Measurements from ENCODE around the gene AKAP1. TPM values are rescaled to one million over a fixed set of nuclear protein-coding genes. Genes with fewer than 3 reads are reported as not detected.

The AKAP1 gene
- total RNA-seq, 1 experiment from 2014 or later, result 73.1 TPM

DNA sequence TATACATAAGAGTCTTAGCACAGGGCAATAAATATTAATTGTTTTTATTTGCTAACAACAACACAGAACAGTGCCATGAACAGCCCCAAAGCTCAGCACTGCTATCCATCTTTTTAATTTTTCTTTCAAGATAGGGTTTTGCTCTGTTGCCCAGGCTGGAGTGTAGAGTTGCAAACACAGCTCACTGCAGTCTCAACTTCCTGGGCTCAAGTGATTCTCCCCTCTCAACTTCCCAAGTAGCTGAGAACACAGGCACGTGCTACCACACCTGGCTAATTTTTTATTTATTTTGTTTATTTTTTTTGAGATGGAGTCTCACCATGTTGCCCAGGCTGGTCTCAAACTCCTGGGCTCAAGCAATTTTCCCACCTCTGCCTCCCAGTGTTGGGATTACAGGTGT lies 47.6 kb upstream of the AKAP1 start:
- Histone ChIP-seq H3K27me3 (ENCODE audit: low read length) (no peaks in the 10 kb centered on the region), H4K20me1 (ENCODE audit: low read length) (no peaks in the 10 kb centered on the region), H3K4me3 (ENCODE audit: low read length) (no peak overlapping the region), H3K36me3 (ENCODE audit: low read depth, low read length) (no peaks in the 10 kb centered on the region), H3K4me2 (ENCODE audit: low read length) (no peak overlapping the region), H3K27ac (ENCODE audit: low read length) (no peak overlapping the region), H3F3A (ENCODE audit: low read length, unreplicated experiment) (no peaks in the 10 kb centered on the region), H3K79me2 (ENCODE audit: low read length) (no peaks in the 10 kb centered on the region), H3K9me2 (replicated peaks; ENCODE audit: low read length) (no peaks in the 10 kb centered on the region), H3K9ac (ENCODE audit: low read length) (no peak overlapping the region), H2AFZ (ENCODE audit: low read length) (no peak overlapping the region), H3K4me1 (ENCODE audit: insufficient read depth, low read length) (peaks cover 25% of the 10 kb centered on the region), H3K9me3 (ENCODE audit: low read length) (no peaks in the 10 kb centered on the region)
- CTCF ChIA-PET, result interaction anchor here (1.6 kb wide), 1 partner anchor 17 kb away, joined by 3 read pairs; no protein-coding TSS in a partner anchor
- ATAC-seq (no peak), DNase-seq (no peak)
- BruUV-seq (replicated peaks), result no TSS peak
- TF ChIP-seq EZH2 (IDR thresholded peaks at IDR 0.05; ENCODE audit: low read length, unreplicated experiment), result no peak
- TF ChIP-seq EZH2phosphoT487 (IDR thresholded peaks at IDR 0.05; ENCODE audit: borderline replicate concordance, low read length), result no peak
- TF ChIP-seq CTCF (conservative IDR thresholded peaks at IDR 0.05; ENCODE audit: low read depth, low read length), result no peak
- intact Hi-C loops (cut with micrococcal nuclease), result no loop called here
- POLR2A ChIA-PET (ENCODE audit: unreplicated experiment), result interaction anchor here (0.6 kb wide), 1 partner anchor 668 kb away, joined by 7 read pairs; no protein-coding TSS in a partner anchor

DNA sequence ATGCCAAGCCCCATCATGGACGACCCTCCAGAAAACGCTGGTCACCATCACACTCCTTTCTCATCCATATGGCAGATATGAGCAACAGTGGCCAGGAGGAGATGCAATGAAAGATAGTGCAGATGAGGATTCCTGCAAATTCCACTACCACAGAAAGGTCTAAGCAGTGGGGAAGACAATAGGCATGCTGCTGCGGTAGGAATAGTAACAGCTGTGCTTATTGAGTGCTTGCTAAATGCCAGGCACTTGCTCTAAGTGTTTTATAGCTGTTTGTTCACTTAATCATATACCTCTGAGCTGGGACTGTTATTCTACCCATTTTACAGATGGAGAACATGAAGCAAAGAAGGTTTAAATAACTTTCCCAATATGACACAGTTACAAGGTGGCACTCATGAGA lies 46.6 kb upstream of the AKAP1 start:
- Histone ChIP-seq H3K9ac (ENCODE audit: low read length) (no peak overlapping the region), H3K27ac (ENCODE audit: low read length) (no peak overlapping the region), H4K20me1 (ENCODE audit: low read length) (no peaks in the 10 kb centered on the region), H3K4me3 (ENCODE audit: low read length) (no peak overlapping the region), H3K4me1 (ENCODE audit: insufficient read depth, low read length) (peaks cover 15% of the 10 kb centered on the region), H3K79me2 (ENCODE audit: low read length) (no peaks in the 10 kb centered on the region), H3K9me3 (ENCODE audit: low read length) (no peaks in the 10 kb centered on the region), H2AFZ (ENCODE audit: low read length) (no peak overlapping the region), H3K4me2 (ENCODE audit: low read length) (no peak overlapping the region), H3F3A (ENCODE audit: low read length, unreplicated experiment) (no peaks in the 10 kb centered on the region), H3K9me2 (replicated peaks; ENCODE audit: low read length) (no peaks in the 10 kb centered on the region), H3K27me3 (ENCODE audit: low read length) (no peaks in the 10 kb centered on the region), H3K36me3 (ENCODE audit: low read depth, low read length) (no peaks in the 10 kb centered on the region)
- POLR2A ChIA-PET (ENCODE audit: unreplicated experiment), result no interaction called here
- no TSS peak for BruUV-seq (replicated peaks)
- intact Hi-C loops (cut with micrococcal nuclease), result no loop called here
- CTCF ChIA-PET, result interaction anchor here (1.6 kb wide), 1 partner anchor 16 kb away, joined by 3 read pairs; no protein-coding TSS in a partner anchor
- no peak for ATAC-seq
- no peak for DNase-seq
- TF ChIP-seq EZH2phosphoT487 (IDR thresholded peaks at IDR 0.05; ENCODE audit: borderline replicate concordance, low read length) (no peak), EZH2 (IDR thresholded peaks at IDR 0.05; ENCODE audit: low read length, unreplicated experiment) (no peak), CTCF (conservative IDR thresholded peaks at IDR 0.05; ENCODE audit: low read depth, low read length) (no peak)

- no peak for DNase-seq
- no peaks in the 10 kb centered on the region for H3K9me2 ChIP-seq (replicated peaks; ENCODE audit: low read length)
- H3K79me2 ChIP-seq (ENCODE audit: low read length), result no peaks in the 10 kb centered on the region
- no peaks in the 10 kb centered on the region for H4K20me1 ChIP-seq (ENCODE audit: low read length)
- BruUV-seq (replicated peaks), result no TSS peak
- no peak for ATAC-seq
- CTCF ChIA-PET, result no interaction called here
- H3K4me3 ChIP-seq (ENCODE audit: low read length), result no peak overlapping the region
- no peak overlapping the region for H3K27ac ChIP-seq (ENCODE audit: low read length)
- peaks cover 10% of the 10 kb centered on the region for H3K4me1 ChIP-seq (ENCODE audit: insufficient read depth, low read length)
- H3F3A ChIP-seq (ENCODE audit: low read length, unreplicated experiment), result no peaks in the 10 kb centered on the region
- intact Hi-C loops (cut with micrococcal nuclease), result no loop called here
- no peak overlapping the region for H3K4me2 ChIP-seq (ENCODE audit: low read length)
- POLR2A ChIA-PET (ENCODE audit: unreplicated experiment), result interaction anchor here (0.6 kb wide), 1 partner anchor 150 kb away, joined by 4 read pairs; no protein-coding TSS in a partner anchor
- H3K36me3 ChIP-seq (ENCODE audit: low read depth, low read length), result no peaks in the 10 kb centered on the region
- H2AFZ ChIP-seq (ENCODE audit: low read length), result no peak overlapping the region
- no peak overlapping the region for H3K9ac ChIP-seq (ENCODE audit: low read length)
- TF ChIP-seq EZH2phosphoT487 (IDR thresholded peaks at IDR 0.05; ENCODE audit: borderline replicate concordance, low read length) (no peak), CTCF (conservative IDR thresholded peaks at IDR 0.05; ENCODE audit: low read depth, low read length) (no peak), EZH2 (IDR thresholded peaks at IDR 0.05; ENCODE audit: low read length, unreplicated experiment) (no peak)
- H3K9me3 ChIP-seq (ENCODE audit: low read length), result no peaks in the 10 kb centered on the region
- no peaks in the 10 kb centered on the region for H3K27me3 ChIP-seq (ENCODE audit: low read length)
These were observed 44.5 kb upstream of the AKAP1 start for GRCh38 chr17:57040571-57040970.
